Thymus (tissue), 11 donors: ENCODE measurements around the gene GNAL. TPM values are rescaled to one million over a fixed set of nuclear protein-coding genes. Genes with fewer than 3 reads are reported as not detected.

Experiments used
- DNase-seq, 9 donors: peaks; one replicate each; pipeline ENCODE4 v3.0.0-alpha.2; 2013; ENCODE audit warnings: low spot score in 9 of 9, low read depth in 6 of 9, missing footprints in 1 of 9
- H3K27ac ChIP-seq, 2 donors: one replicate each; pipeline ENCODE4 v1.5.1; 2013; ENCODE audit warnings: control low read depth in 1 of 2, low read depth in 1 of 2, low read length in 1 of 2, mild to moderate bottlenecking in 1 of 2, moderate library complexity in 1 of 2
- H3K27me3 ChIP-seq, 2 donors: one replicate each; pipeline ENCODE4 v1.5.1; 2013; ENCODE audit warnings: low read length in 1 of 2; ENCODE audit not compliant: control insufficient read depth in 2 of 2, insufficient read depth in 1 of 2
- H3K36me3 ChIP-seq, 2 donors: one replicate each; pipeline ENCODE4 v1.5.1; 2013; ENCODE audit warnings: low read length in 1 of 2, mild to moderate bottlenecking in 1 of 2, moderate library complexity in 1 of 2; ENCODE audit not compliant: control insufficient read depth in 2 of 2, insufficient read depth in 2 of 2
- H3K4me1 ChIP-seq, 2 donors: one replicate each; pipeline ENCODE4 v1.5.1; 2013; ENCODE audit warnings: low read length in 2 of 2; ENCODE audit not compliant: control insufficient read depth in 2 of 2, insufficient read depth in 2 of 2
- H3K4me3 ChIP-seq, 2 donors: one replicate each; pipeline ENCODE4 v1.5.1; 2013; ENCODE audit warnings: low read length in 2 of 2, control low read depth in 1 of 2, mild to moderate bottlenecking in 1 of 2
- H3K9me3 ChIP-seq, 2 donors: one replicate each; pipeline ENCODE4 v1.5.1; 2013; ENCODE audit warnings: low read length in 1 of 2, mild to moderate bottlenecking in 1 of 2; ENCODE audit not compliant: control insufficient read depth in 2 of 2, insufficient read depth in 1 of 2
- WGBS: extraction: QIAGEN DNeasy Blood & Tissue Kit; methylation state at CpG from one replicate; pipeline ENCODE4 v1.1.7; 2013; 5-methylcytosine and 5-hydroxymethylcytosine counted together
- polyA plus RNA-seq: library from polyadenylated mRNA; stranded (reverse); fragments of 200-250 nt; gene quantifications from one replicate; pipeline ENCODE4 v1.2.3, GENCODE V29; 2013
- total RNA-seq: library from RNA; stranded (reverse); fragments of 120-200 nt; gene quantifications from one replicate; pipeline ENCODE4 v1.2.4, GENCODE V29; 2013
- donor health status: healthy.

GNAL gene
- total and polyA plus RNA-seq, 2 donors: 1.7 to 7.5 TPM

GRCh38 chr18:11859282-11859830, 170.3 kb downstream of the GNAL start:
- no peak overlapping the region for H3K27ac ChIP-seq

DNA sequence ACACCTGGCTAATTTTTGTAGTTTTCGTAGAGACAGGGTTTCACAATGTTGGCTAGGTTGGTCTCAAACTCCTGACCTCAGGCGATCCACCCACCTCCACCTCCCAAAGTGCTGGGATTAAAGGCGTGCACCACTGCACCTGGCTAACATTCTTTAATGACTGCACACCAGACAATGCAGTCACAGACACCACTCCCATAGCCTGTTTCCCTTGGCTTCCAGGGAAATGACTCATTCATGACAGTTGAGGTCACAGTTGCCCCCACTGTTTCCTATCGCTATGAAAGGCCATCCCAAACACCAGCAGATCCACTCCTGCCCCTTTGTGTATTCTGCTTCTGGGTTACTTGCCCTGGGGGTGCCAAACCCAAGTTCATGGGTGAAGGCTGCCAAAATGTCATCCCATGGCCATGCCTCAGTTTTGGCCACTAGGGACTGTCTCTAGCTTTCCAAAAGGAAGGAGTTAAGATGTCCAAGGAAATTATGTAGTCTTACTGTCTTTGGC, 170.9 kb downstream of the GNAL start:
- H3K27ac ChIP-seq: no peak overlapping the region
- no peaks in the 10 kb centered on the region for H3K4me1 ChIP-seq
- DNase-seq: no peak
- H3K4me3 ChIP-seq: no peak overlapping the region
- H3K9me3 ChIP-seq: no peaks in the 10 kb centered on the region
- peaks cover under 1 to 1% of the 10 kb centered on the region in 2 donors for H3K36me3 ChIP-seq
- H3K27me3 ChIP-seq: no peaks in the 10 kb centered on the region
- WGBS: 92% methylated on average over 4 of the region's 4 CpGs

More at GRCh38 chr18:11859282-11859830, 170.3 kb downstream of the GNAL start:
- H3K36me3 ChIP-seq: peaks cover 4 to 5% of the 10 kb centered on the region in 2 donors
- no peak overlapping the region for H3K4me3 ChIP-seq
- no peaks in the 10 kb centered on the region for H3K27me3 ChIP-seq
- DNase-seq: no peak
- no peaks in the 10 kb centered on the region for H3K9me3 ChIP-seq
- H3K4me1 ChIP-seq: no peaks in the 10 kb centered on the region
- 98% methylated on average over 7 of the region's 7 CpGs for WGBS

DNA sequence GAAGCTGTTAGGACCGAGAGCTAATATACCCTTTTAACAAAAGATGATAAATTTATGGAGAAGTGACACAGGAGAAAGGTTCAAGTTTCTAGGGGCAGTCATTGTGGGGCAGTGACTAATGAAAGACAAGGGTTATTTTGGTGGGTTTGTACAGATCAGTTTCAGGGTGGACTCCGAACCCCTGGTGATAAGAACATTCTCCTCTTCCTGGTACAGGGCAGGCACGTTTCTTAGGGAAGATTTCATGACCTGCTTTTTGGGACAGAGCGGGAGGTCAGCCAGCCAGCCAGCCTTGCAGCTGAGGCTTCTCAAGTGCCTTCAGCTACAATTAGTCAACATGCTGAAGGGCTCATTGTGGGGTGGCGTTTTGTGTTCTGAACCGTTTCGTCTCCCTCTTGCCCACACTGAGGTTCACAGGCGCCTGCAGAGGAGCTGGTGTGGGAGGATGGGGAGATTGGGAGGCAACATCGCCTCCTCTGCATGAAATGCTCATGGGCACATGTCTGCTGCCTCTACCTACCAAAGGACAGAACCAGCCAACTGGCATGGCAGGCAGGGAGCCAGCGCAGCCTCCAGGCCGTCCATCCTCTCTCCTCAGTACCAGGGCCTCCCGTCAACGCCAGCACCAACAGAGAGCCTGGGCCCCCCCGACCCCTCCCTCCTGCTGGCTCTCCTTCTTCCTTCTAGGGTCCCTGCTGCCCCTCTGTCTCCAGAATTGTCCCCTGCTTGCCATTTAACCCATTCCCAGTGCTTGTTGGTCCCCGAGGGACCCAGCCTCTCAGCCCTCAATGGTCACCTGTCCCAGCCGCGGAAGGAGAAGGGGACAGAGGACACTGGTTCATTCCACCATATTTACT, 171.8 kb downstream of the GNAL start:
- Histone ChIP-seq H3K36me3 (no peaks in the 10 kb centered on the region), H3K9me3 (no peaks in the 10 kb centered on the region), H3K27me3 (no peaks in the 10 kb centered on the region), H3K4me3 (no peak overlapping the region), H3K27ac (no peak overlapping the region), H3K4me1 (no peaks in the 10 kb centered on the region)
- WGBS: 93% methylated on average over 17 of the region's 17 CpGs
- no peak for DNase-seq

- no peak overlapping the region for H3K4me3 ChIP-seq
- H3K4me1 ChIP-seq: no peaks in the 10 kb centered on the region
- WGBS: 97% methylated on average over 20 of the region's 20 CpGs
- H3K27ac ChIP-seq: no peak overlapping the region
- H3K9me3 ChIP-seq: no peaks in the 10 kb centered on the region
- DNase-seq: no peak
- no peaks in the 10 kb centered on the region for H3K27me3 ChIP-seq
- H3K36me3 ChIP-seq: no peaks in the 10 kb centered on the region
Observed at GRCh38 chr18:11861583-11862288, 172.7 kb downstream of the GNAL start.

DNA sequence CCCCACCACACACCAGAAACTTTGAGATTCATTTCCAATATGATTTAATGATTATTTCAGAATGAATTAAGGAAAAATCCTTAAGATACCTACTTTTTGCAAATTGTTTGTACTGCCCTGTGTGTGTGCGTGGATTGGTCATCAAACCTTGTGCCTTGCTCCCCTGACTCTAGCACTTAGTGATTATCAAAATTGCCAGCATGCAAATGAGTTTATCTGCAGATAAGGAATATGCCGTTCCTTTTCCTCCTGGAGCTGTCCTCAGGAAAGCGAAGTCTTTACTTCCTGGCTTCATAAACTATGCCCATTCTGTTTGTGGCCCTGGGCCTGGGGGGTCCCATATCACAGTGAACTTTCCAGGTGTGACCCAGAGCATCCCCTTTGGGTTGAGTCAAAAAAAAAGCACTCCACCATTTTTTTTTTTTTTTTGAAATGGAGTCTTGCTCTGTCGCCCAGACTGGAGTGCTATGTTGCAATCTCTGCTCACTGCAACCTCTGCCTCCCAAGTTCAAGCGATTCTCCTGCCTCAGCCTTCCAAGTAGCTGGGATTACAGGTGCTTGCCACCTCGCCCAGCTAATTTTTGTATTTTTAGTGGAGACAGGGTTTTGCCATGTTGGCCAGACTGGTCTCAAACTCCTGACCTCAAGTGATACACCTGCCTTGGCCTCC, 173.5 kb downstream of the GNAL start:
- H3K9me3 ChIP-seq: no peaks in the 10 kb centered on the region
- no peaks in the 10 kb centered on the region for H3K36me3 ChIP-seq
- H3K4me3 ChIP-seq: no peak overlapping the region
- no peak overlapping the region for H3K27ac ChIP-seq
- 97% methylated on average over 6 of the region's 6 CpGs for WGBS
- no peak for DNase-seq
- no peaks in the 10 kb centered on the region for H3K27me3 ChIP-seq
- H3K4me1 ChIP-seq: no peaks in the 10 kb centered on the region

DNA sequence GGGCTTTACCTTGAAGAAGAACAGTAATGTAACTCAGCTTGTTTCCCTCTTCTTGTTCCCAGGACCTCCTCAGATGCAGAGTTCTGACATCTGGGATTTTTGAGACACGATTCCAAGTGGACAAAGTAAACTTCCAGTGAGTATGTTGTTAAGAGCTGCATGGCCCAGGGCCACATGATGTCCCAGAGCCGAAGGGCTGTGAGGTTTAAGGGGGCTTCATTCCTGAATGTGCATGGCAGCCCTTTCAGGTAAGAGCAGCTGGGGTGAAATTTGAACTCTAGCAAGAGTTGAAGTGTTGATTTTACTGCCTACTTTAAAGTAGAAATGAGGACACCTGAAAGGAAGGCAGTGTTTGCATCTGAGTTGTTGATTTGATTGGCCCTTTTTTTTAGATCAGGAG, 175.4 kb downstream of the GNAL start:
- Histone ChIP-seq H3K4me3 (no peak overlapping the region), H3K9me3 (no peaks in the 10 kb centered on the region), H3K36me3 (no peaks in the 10 kb centered on the region), H3K27me3 (no peaks in the 10 kb centered on the region), H3K27ac (no peak overlapping the region), H3K4me1 (no peaks in the 10 kb centered on the region)
- 89% methylated on average over 2 of the region's 2 CpGs for WGBS
- no peak for DNase-seq

DNA sequence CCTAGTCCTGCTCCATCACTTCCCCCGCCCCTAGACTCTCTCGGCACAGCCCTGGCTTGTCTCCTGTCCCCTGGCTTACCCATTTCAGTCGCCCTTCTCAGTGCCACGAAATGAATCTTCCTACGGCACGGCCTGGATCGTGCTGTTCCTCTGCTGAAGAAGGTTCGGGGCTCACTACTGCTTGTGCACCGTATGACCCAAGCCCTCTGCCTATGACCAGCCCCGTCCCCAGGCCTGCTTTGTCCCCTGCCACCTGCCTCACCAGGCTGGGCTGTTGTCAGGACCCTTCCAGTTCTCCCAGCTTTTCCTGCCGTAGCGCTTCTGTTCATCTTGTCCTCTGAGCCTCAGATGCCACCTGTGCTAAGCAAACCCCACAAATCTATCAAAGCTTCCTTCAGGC, 176.0 kb downstream of the GNAL start:
- no peaks in the 10 kb centered on the region for H3K36me3 ChIP-seq
- DNase-seq: no peak
- no peaks in the 10 kb centered on the region for H3K27me3 ChIP-seq
- no peak overlapping the region for H3K27ac ChIP-seq
- H3K9me3 ChIP-seq: no peaks in the 10 kb centered on the region
- H3K4me3 ChIP-seq: no peak overlapping the region
- no peaks in the 10 kb centered on the region for H3K4me1 ChIP-seq
- WGBS: 97% methylated on average over 12 of the region's 12 CpGs

- no peaks in the 10 kb centered on the region for H3K36me3 ChIP-seq
- H3K27ac ChIP-seq: no peak overlapping the region
- no peaks in the 10 kb centered on the region for H3K27me3 ChIP-seq
- no peak overlapping the region for H3K4me3 ChIP-seq
- no peaks in the 10 kb centered on the region for H3K9me3 ChIP-seq
- no peak for DNase-seq
- 94% methylated on average over 10 of the region's 10 CpGs for WGBS
- no peaks in the 10 kb centered on the region for H3K4me1 ChIP-seq
Observed at GRCh38 chr18:11866329-11866728, 177.3 kb downstream of the GNAL start.
